C4-2B (cell line): ENCODE data around the gene CTNNBL1.

Source experiments
- ZFX ChIP-seq: fragments of 450-650 bp; IDR thresholded peaks from 2 replicates; pipeline ENCODE4 v1.6.1; 2017
- TF ChIP-seq, protein P1 (sequence below): fragments of 450-650 bp; conservative IDR thresholded peaks from 2 replicates; pipeline ENCODE4 v1.5.1; 2017; ENCODE audit warnings: mild to moderate bottlenecking

DNA sequence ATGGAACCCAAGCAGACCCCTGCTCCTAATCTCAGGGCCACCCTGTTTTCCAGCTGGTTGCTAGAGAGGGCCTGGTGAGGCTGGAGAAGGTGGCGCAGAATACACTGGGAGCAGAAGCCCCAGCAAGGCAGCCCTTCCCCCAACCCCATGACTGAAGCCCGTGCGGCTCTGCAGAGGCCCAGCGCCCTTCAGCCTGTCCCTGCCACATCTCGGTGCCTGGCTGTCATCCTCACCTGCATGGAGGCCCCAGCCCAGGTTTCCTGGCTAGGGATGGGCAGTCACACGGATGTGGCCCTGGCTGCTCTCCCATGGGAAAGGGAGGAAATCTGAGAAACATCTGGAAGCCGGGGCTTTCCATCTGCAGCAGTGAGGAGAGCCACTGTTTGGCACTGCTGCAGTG, 183.0 kb downstream of the CTNNBL1 start:
- TF ChIP-seq, protein P1, sequence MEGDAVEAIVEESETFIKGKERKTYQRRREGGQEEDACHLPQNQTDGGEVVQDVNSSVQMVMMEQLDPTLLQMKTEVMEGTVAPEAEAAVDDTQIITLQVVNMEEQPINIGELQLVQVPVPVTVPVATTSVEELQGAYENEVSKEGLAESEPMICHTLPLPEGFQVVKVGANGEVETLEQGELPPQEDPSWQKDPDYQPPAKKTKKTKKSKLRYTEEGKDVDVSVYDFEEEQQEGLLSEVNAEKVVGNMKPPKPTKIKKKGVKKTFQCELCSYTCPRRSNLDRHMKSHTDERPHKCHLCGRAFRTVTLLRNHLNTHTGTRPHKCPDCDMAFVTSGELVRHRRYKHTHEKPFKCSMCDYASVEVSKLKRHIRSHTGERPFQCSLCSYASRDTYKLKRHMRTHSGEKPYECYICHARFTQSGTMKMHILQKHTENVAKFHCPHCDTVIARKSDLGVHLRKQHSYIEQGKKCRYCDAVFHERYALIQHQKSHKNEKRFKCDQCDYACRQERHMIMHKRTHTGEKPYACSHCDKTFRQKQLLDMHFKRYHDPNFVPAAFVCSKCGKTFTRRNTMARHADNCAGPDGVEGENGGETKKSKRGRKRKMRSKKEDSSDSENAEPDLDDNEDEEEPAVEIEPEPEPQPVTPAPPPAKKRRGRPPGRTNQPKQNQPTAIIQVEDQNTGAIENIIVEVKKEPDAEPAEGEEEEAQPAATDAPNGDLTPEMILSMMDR = no peak
- TF ChIP-seq ZFX = no peak
